Gastroesophageal sphincter (tissue), 3 donors: Measurements from ENCODE around the gene HAGHL.

ENCODE experiments used
- EP300 ChIP-seq: sonication (generic); formaldehyde crosslinking; IDR thresholded peaks from one replicate; pipeline ENCODE4 v1.6.1; 2017; ENCODE audit warnings: antibody characterized with exemption, mild to moderate bottlenecking
- POLR2A ChIP-seq, 2 donors: fragments of 450-650 bp; IDR thresholded peaks; one replicate each; pipeline ENCODE4 v1.6.1; 2017; ENCODE audit warnings: antibody characterized with exemption in 2 of 2, mild to moderate bottlenecking in 2 of 2, moderate library complexity in 1 of 2
- TF ChIP-seq, protein P1 (sequence below), 4 experiments: fragments of 200-600 bp in 2 of 4; fragments of 450-650 bp in 2 of 4; sonication (generic) in 1 of 4; IDR thresholded peaks; one replicate each; pipeline ENCODE4 v1.5.1; 2017 to 2019; ENCODE audit warnings: antibody characterized with exemption in 4 of 4, mild to moderate bottlenecking in 2 of 4, moderate library complexity in 2 of 4

DNA sequence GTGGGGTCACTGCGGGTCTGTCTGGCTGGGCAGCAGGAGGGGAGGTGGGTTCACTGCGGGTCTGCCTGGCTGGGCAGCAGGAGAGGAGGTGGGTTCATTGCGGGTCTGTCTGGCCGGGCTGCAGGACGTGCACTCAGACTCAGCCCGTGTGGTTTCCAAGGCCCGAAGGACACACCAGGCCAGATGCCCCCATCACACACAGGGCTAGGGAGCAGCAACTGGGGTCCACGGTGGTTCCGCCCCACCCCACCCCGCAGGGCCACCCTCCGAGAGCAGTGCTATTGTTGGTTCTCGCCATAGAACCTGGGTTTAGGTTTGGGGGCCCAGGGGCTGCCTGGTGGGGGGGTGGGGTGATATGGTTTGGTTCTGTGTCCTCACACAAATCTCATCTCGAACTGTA is 19.7 kb downstream of the HAGHL start:
- TF ChIP-seq, protein P1, sequence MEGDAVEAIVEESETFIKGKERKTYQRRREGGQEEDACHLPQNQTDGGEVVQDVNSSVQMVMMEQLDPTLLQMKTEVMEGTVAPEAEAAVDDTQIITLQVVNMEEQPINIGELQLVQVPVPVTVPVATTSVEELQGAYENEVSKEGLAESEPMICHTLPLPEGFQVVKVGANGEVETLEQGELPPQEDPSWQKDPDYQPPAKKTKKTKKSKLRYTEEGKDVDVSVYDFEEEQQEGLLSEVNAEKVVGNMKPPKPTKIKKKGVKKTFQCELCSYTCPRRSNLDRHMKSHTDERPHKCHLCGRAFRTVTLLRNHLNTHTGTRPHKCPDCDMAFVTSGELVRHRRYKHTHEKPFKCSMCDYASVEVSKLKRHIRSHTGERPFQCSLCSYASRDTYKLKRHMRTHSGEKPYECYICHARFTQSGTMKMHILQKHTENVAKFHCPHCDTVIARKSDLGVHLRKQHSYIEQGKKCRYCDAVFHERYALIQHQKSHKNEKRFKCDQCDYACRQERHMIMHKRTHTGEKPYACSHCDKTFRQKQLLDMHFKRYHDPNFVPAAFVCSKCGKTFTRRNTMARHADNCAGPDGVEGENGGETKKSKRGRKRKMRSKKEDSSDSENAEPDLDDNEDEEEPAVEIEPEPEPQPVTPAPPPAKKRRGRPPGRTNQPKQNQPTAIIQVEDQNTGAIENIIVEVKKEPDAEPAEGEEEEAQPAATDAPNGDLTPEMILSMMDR (IDR thresholded peaks at IDR 0.05) = no peak
- TF ChIP-seq POLR2A (IDR thresholded peaks at IDR 0.05) (no peak), EP300 (no peak)
